GM03348 (cell line): Measurements from ENCODE around the gene ANKRD11.
"Not testable (repeated sequence)": the region's sequence is repeated elsewhere in the genome, so short reads cannot be mapped to it uniquely, and the experiment has no call there.

Experiments
- DNase-seq: peaks from one replicate; pipeline ENCODE4 v3.0.0; 2012; ENCODE audit warnings: low spot score

Gene ANKRD11

GRCh38 chr16:89478576-89479221, 11.7 kb downstream of the ANKRD11 start:
- peak; percentile 51 for DNase-seq

GRCh38 chr16:89476811-89477261, 13.5 kb downstream of the ANKRD11 start:
- DNase-seq: no peak

- no peak for DNase-seq
Observed at GRCh38 chr16:89476379-89476778, 14.0 kb downstream of the ANKRD11 start.

GRCh38 chr16:89475144-89475543, 15.2 kb downstream of the ANKRD11 start:
- no peak for DNase-seq

- DNase-seq: peak; percentile 37
Observed at GRCh38 chr16:89473791-89474414, 16.5 kb downstream of the ANKRD11 start.

GRCh38 chr16:89473136-89473712, 17.1 kb downstream of the ANKRD11 start:
- no peak for DNase-seq

- DNase-seq: no peak
Observed at GRCh38 chr16:89472711-89473075, 17.7 kb downstream of the ANKRD11 start.

GRCh38 chr16:89467382-89467781, 23.0 kb downstream of the ANKRD11 start:
- DNase-seq: no peak

- DNase-seq: no peak
Observed at GRCh38 chr16:89466920-89467319, 23.4 kb downstream of the ANKRD11 start.

- not testable (repeated sequence) for DNase-seq
Observed at GRCh38 chr16:89463312-89463711, 27.0 kb downstream of the ANKRD11 start.

- not testable (repeated sequence) for DNase-seq
Observed at GRCh38 chr16:89462639-89463038, 27.7 kb downstream of the ANKRD11 start.

GRCh38 chr16:89461890-89462289, 28.5 kb downstream of the ANKRD11 start:
- DNase-seq: not testable (repeated sequence)

- DNase-seq: no peak
Observed at GRCh38 chr16:89460556-89460955, 29.8 kb downstream of the ANKRD11 start.

- no peak for DNase-seq
Observed at GRCh38 chr16:89458967-89459366, 31.4 kb downstream of the ANKRD11 start.

- no peak for DNase-seq
Observed at GRCh38 chr16:89458551-89458950, 31.8 kb downstream of the ANKRD11 start.

- no peak for DNase-seq
Observed at GRCh38 chr16:89456419-89456959, 33.9 kb downstream of the ANKRD11 start.

- DNase-seq: no peak
Observed at GRCh38 chr16:89455692-89456091, 34.7 kb downstream of the ANKRD11 start.

- DNase-seq: no peak
Observed at GRCh38 chr16:89455178-89455577, 35.2 kb downstream of the ANKRD11 start.

GRCh38 chr16:89454378-89455125, 35.8 kb downstream of the ANKRD11 start:
- DNase-seq: not testable (repeated sequence)

GRCh38 chr16:89453501-89454321, 36.6 kb downstream of the ANKRD11 start:
- no peak for DNase-seq

GRCh38 chr16:89452925-89453324, 37.4 kb downstream of the ANKRD11 start:
- DNase-seq: no peak

- DNase-seq: no peak
Observed at GRCh38 chr16:89452241-89452640, 38.1 kb downstream of the ANKRD11 start.
